SU-DHL-6 (cell line): Measurements from ENCODE around the gene SPO11.

Experiments
- H2AFZ ChIP-seq: fragments of 200-600 bp; sonication (generic); 2 replicates; pipeline ENCODE4 v1.6.1; 2014; ENCODE audit warnings: low read depth, mild to moderate bottlenecking, moderate library complexity, mixed read lengths, antibody characterized with exemption, low read length; ENCODE audit not compliant: severe bottlenecking
- H3F3A ChIP-seq: fragments of 200-600 bp; shearing (Covaris generic); 2 replicates; pipeline ENCODE4 v1.6.0; 2016; ENCODE audit warnings: antibody characterized with exemption, mild to moderate bottlenecking; ENCODE audit not compliant: insufficient read depth
- H3K27ac ChIP-seq: fragments of 200-600 bp; sonication (generic); 2 replicates; pipeline ENCODE4 v1.5.1; 2016; ENCODE audit warnings: low read depth, mild to moderate bottlenecking, low read length, moderate library complexity, mixed read lengths
- H3K27me3 ChIP-seq: fragments of 200-600 bp; sonication (generic), shearing (Covaris generic); 2 replicates; pipeline ENCODE4 v1.6.0; 2014; ENCODE audit warnings: mild to moderate bottlenecking, low read length
- H3K36me3 ChIP-seq: fragments of 200-600 bp; sonication (generic); 2 replicates; pipeline ENCODE4 v1.6.1; 2014; ENCODE audit warnings: mild to moderate bottlenecking, low read length, mixed read lengths
- H3K4me2 ChIP-seq: fragments of 300-600, 200-600 bp; shearing (Covaris generic), sonication (generic); 2 replicates; pipeline ENCODE4 v1.6.0; 2014; ENCODE audit warnings: low read length, low read depth, mild to moderate bottlenecking; ENCODE audit not compliant: poor library complexity, severe bottlenecking
- H3K4me3 ChIP-seq: fragments of 200-600 bp; sonication (generic); 2 replicates; pipeline ENCODE4 v1.5.1; 2014; ENCODE audit warnings: antibody characterized with exemption, low read length, mild to moderate bottlenecking, mixed read lengths; ENCODE audit not compliant: insufficient read depth, poor library complexity, severe bottlenecking
- H3K79me2 ChIP-seq: fragments of 200-600 bp; sonication (generic); 2 replicates; pipeline ENCODE4 v1.6.1; 2014; ENCODE audit warnings: mild to moderate bottlenecking, low read length, moderate library complexity; ENCODE audit not compliant: insufficient read depth
- H3K9ac ChIP-seq: fragments of 200-600 bp; sonication (generic); 2 replicates; pipeline ENCODE4 v1.7.0; 2014; ENCODE audit warnings: mild to moderate bottlenecking, low read length
- H3K9me2 ChIP-seq: fragments of 200-600 bp; sonication (generic); replicated peaks from 2 replicates; pipeline ENCODE4 v1.6.1; 2014; ENCODE audit warnings: low read length; ENCODE audit not compliant: insufficient read depth
- H3K9me3 ChIP-seq: fragments of 200-600 bp; sonication (generic); 2 replicates; pipeline ENCODE4 v1.6.1; 2014; ENCODE audit warnings: low read length, mixed read lengths; ENCODE audit not compliant: insufficient read depth
- H4K20me1 ChIP-seq: fragments of 200-600 bp; sonication (generic); 2 replicates; pipeline ENCODE4 v1.6.1; 2014; ENCODE audit warnings: low read depth, mild to moderate bottlenecking, antibody characterized with exemption, low read length, moderate library complexity, mixed read lengths
- CTCF ChIP-seq: fragments of 200-600 bp; sonication (generic); IDR thresholded peaks from one replicate; pipeline ENCODE4 v1.5.1; 2017; ENCODE audit warnings: antibody characterized with exemption, mild to moderate bottlenecking, low read length, moderate library complexity; ENCODE audit not compliant: insufficient read depth, poor library complexity, severe bottlenecking
- EZH2phosphoT487 ChIP-seq: fragments of 200-600 bp; sonication (generic), shearing (Covaris generic); conservative IDR thresholded peaks from 2 replicates; pipeline ENCODE4 v1.6.1; 2018; ENCODE audit warnings: mild to moderate bottlenecking, antibody characterized with exemption, low read length, moderate library complexity, mixed read lengths

Gene SPO11

DNA sequence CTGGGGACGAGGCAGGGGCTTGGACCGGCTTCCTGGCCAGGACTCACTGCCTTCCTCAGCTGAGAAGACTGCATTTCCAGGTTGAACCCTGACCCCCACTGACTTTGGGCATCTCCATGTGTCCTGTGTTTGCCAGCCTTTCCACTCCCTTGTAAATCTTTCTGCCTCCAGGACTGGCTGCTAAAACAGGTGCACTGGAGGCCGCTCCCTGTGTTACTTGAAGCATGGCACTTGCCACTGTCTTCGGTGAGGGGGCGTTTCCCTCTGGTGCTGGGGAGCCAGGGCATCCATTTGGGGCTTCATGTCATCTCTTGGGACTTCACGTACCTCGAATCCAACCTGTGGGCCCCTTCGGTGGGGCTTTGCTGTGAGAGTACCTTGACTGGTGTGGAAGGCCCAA lies 54.9 kb downstream of the SPO11 start:
- Histone ChIP-seq H3K36me3 (no peaks in the 10 kb centered on the region), H3F3A (peaks cover 24% of the 10 kb centered on the region), H3K79me2 (no peaks in the 10 kb centered on the region), H3K9me2 (no peaks in the 10 kb centered on the region), H4K20me1 (no peaks in the 10 kb centered on the region), H3K27me3 (no peaks in the 10 kb centered on the region), H3K4me2 (no peak overlapping the region), H3K4me3 (no peak overlapping the region), H3K27ac (no peak overlapping the region), H2AFZ (no peak overlapping the region), H3K9ac (no peak overlapping the region), H3K9me3 (no peaks in the 10 kb centered on the region)
- TF ChIP-seq CTCF (no peak), EZH2phosphoT487 (no peak)

DNA sequence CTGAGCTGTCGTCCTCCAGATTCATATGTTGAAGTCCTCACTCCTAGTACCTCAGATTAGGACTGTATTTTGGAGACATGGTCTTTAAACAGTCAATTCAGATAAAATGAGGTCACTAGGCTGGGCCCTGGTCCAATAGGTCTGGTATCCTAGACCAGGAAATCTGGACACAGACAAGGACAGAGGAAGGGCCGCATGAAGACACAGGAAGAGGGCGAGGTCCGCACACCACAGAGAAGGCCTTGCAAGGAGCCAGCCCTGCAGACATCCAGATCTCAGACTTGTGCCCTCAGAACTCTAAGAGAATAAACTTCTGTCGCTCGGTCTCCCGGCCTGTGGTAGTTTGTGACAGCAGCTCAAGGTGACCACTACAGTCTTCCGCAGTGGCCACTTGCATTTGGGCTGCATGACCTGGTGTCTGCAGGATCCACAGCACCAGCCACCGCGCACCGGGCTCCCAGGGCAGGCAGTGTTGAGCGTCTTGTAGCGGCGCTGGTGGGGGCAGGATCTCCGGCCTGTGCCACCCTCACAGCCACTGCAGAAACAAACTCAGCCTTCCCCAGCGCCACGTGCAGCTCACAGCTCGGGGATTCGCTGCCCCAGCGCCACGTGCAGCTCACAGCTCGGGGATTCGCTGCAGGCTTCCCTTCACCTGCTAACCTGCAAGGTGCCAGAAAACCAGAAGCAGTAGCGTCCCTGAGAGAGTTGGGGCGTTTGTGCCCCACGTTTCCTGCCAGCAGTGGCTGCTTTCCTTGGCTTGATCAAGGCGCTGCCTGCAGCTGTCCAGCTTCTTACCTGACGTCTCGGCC lies 55.6 kb downstream of the SPO11 start:
- TF ChIP-seq CTCF = no peak
- TF ChIP-seq EZH2phosphoT487 = no peak
- Histone ChIP-seq H3K4me3 (no peak overlapping the region), H3F3A (peaks cover 24% of the 10 kb centered on the region), H3K27ac (no peak overlapping the region), H3K27me3 (no peaks in the 10 kb centered on the region), H3K9ac (no peak overlapping the region), H3K9me2 (no peaks in the 10 kb centered on the region), H4K20me1 (no peaks in the 10 kb centered on the region), H3K79me2 (no peaks in the 10 kb centered on the region), H3K36me3 (no peaks in the 10 kb centered on the region), H2AFZ (no peak overlapping the region), H3K4me2 (no peak overlapping the region), H3K9me3 (no peaks in the 10 kb centered on the region)

DNA sequence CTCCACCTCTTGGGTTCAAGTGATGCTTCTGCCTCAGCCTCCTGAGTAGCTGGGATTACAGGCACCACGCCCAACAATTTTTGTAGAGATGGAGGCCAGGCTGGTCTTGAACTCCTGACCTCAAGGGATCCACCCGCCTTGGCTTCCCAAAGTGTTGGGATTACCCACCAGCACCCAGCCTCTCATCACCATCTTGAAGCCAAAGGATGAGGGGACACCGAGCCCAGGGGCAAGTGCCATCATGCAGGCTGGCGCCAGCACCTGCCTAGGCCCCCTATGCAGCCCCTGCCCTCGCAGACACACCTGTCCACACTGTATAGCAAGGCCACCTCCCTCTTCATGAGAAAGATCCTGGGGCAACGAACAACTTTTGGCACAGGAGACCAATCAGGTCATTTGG lies 56.3 kb downstream of the SPO11 start:
- no peak for TF ChIP-seq EZH2phosphoT487
- TF ChIP-seq CTCF = no peak
- H3K27me3 ChIP-seq = no peaks in the 10 kb centered on the region
- H3K9me2 ChIP-seq = no peaks in the 10 kb centered on the region
- H3F3A ChIP-seq = peaks cover 30% of the 10 kb centered on the region
- no peaks in the 10 kb centered on the region for H4K20me1 ChIP-seq
- no peaks in the 10 kb centered on the region for H3K79me2 ChIP-seq
- no peak overlapping the region for H3K27ac ChIP-seq
- no peaks in the 10 kb centered on the region for H3K9me3 ChIP-seq
- no peak overlapping the region for H3K4me2 ChIP-seq
- H3K36me3 ChIP-seq = no peaks in the 10 kb centered on the region
- no peak overlapping the region for H2AFZ ChIP-seq
- H3K9ac ChIP-seq = no peak overlapping the region
- H3K4me3 ChIP-seq = no peak overlapping the region
